Measurements from ENCODE around the gene TMCO4. TPM values are rescaled to one million over a fixed set of nuclear protein-coding genes. Genes with fewer than 3 reads are reported as not detected.

TMCO4 gene
- total RNA-seq, 1 donor from 2014 or later, result 28.7 TPM

GRCh38 chr1:19825298-19825697 is 25.6 kb upstream of the TMCO4 start:
- no peaks in the 10 kb centered on the region for H3K9me3 ChIP-seq
- no peak overlapping the region for H3K4me3 ChIP-seq
- no peak for DNase-seq (ENCODE audit: extremely low spot score in 2 of 2)
- no peaks in the 10 kb centered on the region for H3K4me1 ChIP-seq
- intact Hi-C loops (cut with DNase I), result no loop called here
- H3K27ac ChIP-seq, result no peak overlapping the region
- H3K36me3 ChIP-seq, result no peaks in the 10 kb centered on the region
- no peaks in the 10 kb centered on the region for H3K27me3 ChIP-seq
- no peak for TF ChIP-seq CTCF (IDR thresholded peaks at IDR 0.05)

- no peaks in the 10 kb centered on the region for H3K9me3 ChIP-seq
- H3K4me1 ChIP-seq, result no peaks in the 10 kb centered on the region
- no peak overlapping the region for H3K4me3 ChIP-seq
- H3K36me3 ChIP-seq, result no peaks in the 10 kb centered on the region
- intact Hi-C loops (cut with DNase I), result no loop called here
- no peak for DNase-seq (ENCODE audit: extremely low spot score in 2 of 2)
- H3K27me3 ChIP-seq, result no peaks in the 10 kb centered on the region
- TF ChIP-seq POLR2AphosphoS5 (IDR thresholded peaks at IDR 0.05; ENCODE audit: insufficient read depth in 1 of 2, low read depth in 1 of 2), result no peak
- no peak for TF ChIP-seq CTCF (IDR thresholded peaks at IDR 0.05)
- no peak for TF ChIP-seq POLR2A (IDR thresholded peaks at IDR 0.05)
- no peak overlapping the region for H3K27ac ChIP-seq
These were observed 24.8 kb upstream of the TMCO4 start for GRCh38 chr1:19824541-19824940.

- no peak for DNase-seq (ENCODE audit: extremely low spot score in 2 of 2)
- no peaks in the 10 kb centered on the region for H3K36me3 ChIP-seq
- intact Hi-C loops (cut with DNase I), result no loop called here
- H3K9me3 ChIP-seq, result no peaks in the 10 kb centered on the region
- no peak for TF ChIP-seq POLR2A (IDR thresholded peaks at IDR 0.05)
- TF ChIP-seq CTCF (IDR thresholded peaks at IDR 0.05), result no peak
- TF ChIP-seq POLR2AphosphoS5 (IDR thresholded peaks at IDR 0.05; ENCODE audit: insufficient read depth in 1 of 2, low read depth in 1 of 2), result no peak
- H3K27me3 ChIP-seq, result no peaks in the 10 kb centered on the region
- no peak overlapping the region for H3K4me3 ChIP-seq
- no peak overlapping the region for H3K27ac ChIP-seq
- H3K4me1 ChIP-seq, result no peaks in the 10 kb centered on the region
These were observed 24.3 kb upstream of the TMCO4 start for GRCh38 chr1:19824036-19824435.

GRCh38 chr1:19819701-19820100 is 20.0 kb upstream of the TMCO4 start:
- DNase-seq (ENCODE audit: extremely low spot score in 2 of 2), result no peak

GRCh38 chr1:19818324-19818723 is 18.6 kb upstream of the TMCO4 start:
- Histone ChIP-seq H3K27ac (no peak overlapping the region), H3K27me3 (no peaks in the 10 kb centered on the region), H3K4me1 (no peaks in the 10 kb centered on the region), H3K36me3 (no peaks in the 10 kb centered on the region), H3K4me3 (no peak overlapping the region), H3K9me3 (no peaks in the 10 kb centered on the region)
- no peak for TF ChIP-seq CTCF (IDR thresholded peaks at IDR 0.05)
- TF ChIP-seq POLR2AphosphoS5 (IDR thresholded peaks at IDR 0.05; ENCODE audit: insufficient read depth in 1 of 2, low read depth in 1 of 2), result no peak
- no peak for TF ChIP-seq POLR2A (IDR thresholded peaks at IDR 0.05)
- DNase-seq (ENCODE audit: extremely low spot score in 2 of 2), result no peak
- intact Hi-C loops (cut with DNase I), result no loop called here

More at GRCh38 chr1:19819701-19820100, 20.0 kb upstream of the TMCO4 start:
- TF ChIP-seq CTCF (IDR thresholded peaks at IDR 0.05) (no peak), POLR2AphosphoS5 (IDR thresholded peaks at IDR 0.05; ENCODE audit: insufficient read depth in 1 of 2, low read depth in 1 of 2) (no peak)
- no peaks in the 10 kb centered on the region for H3K4me1 ChIP-seq
- H3K27me3 ChIP-seq, result no peaks in the 10 kb centered on the region
- H3K4me3 ChIP-seq, result no peak overlapping the region
- intact Hi-C loops (cut with DNase I), result no loop called here
- H3K27ac ChIP-seq, result no peak overlapping the region
- no peaks in the 10 kb centered on the region for H3K9me3 ChIP-seq
- no peaks in the 10 kb centered on the region for H3K36me3 ChIP-seq
